ENCODE data around the gene NBEAL1.
"Not testable (repeated sequence)": the region's sequence is repeated elsewhere in the genome, so short reads cannot be mapped to it uniquely, and the experiment has no call there.

DNA sequence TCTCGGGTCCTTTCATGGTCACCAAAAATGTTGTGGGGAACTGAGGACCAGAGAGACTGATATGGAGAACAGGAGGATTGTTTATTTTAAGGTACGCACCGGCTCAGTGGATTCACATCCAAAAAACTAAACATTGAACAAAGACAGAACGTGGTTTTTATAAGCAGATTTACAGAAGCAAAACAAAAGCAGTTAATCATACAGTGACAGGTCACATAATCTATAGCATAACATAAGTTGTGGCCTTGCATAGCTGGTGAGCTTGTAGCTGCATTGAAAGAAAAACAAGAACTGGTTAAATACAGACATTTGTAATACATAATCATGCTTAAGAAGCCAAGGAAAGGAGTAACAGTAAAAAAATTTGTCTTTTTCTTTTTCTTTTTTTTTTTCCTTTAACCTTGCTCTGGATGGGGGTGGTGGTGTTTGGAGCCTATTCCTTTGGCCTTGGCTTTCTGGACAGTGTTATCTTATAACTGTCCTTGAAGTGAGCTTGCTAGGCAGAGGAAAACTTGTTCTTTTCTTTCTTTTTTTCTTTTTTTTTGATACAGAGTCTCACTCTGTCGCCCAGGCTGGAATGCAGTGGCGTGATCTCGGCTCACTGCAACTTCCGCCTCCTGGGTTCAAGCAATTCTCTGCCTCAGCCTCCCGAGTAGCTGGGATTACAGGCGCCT is 238.9 kb downstream of the NBEAL1 start:
- not testable (repeated sequence) for TF ChIP-seq CTCF, POLR2A (IDR thresholded peaks at IDR 0.05)
